ENCODE data around the gene CUEDC2.

- TF ChIP-seq CTCF (IDR thresholded peaks at IDR 0.05; ENCODE audit: low read depth, low read length, poor library complexity, severe bottlenecking) (no peak), EZH2phosphoT487 (IDR thresholded peaks at IDR 0.05; ENCODE audit: borderline replicate concordance, low read length) (no peak)
Measured at GRCh38 chr10:102406815-102407214, 25.6 kb downstream of the CUEDC2 start.

Data from DOHH2 (cell line).